ENCODE data around the gene PLCE1. TPM values are rescaled to one million over a fixed set of nuclear protein-coding genes. Genes with fewer than 3 reads are reported as not detected.

The PLCE1 gene
- total and polyA plus RNA-seq, 2 of the 8 experiments (the other 6 are each of a cell fraction or from before 2014, with no cell fraction given) = 0.05 to 0.06 TPM

DNA sequence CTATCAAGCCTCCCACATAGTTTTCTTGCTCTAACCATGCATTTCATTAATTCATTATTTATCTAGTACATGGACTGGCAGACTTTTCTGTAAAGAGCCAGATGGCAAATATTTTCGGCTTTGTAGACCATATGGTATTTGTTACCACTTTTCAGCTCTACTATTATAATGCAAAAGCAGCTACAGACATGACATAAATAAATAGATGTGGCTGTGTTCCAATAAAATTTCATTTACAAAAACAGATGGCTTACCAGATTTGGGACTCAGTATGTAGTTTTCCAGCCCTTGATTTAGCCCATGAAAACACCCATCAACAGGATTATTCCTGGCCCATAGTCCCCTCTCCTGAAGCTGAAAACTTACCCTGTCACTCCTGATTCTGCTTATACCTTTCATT, 32.1 kb downstream of the PLCE1 start:
- H3K27me3 ChIP-seq (replicated peaks in 1 of 4; ENCODE audit: control insufficient read depth in 3 of 4, extremely low read depth in 1 of 4, insufficient read depth in 3 of 4, low read length in 3 of 4) = no peaks in the 10 kb centered on the region
- H3K36me3 ChIP-seq (ENCODE audit: control insufficient read depth in 2 of 4, insufficient read depth in 4 of 4, low read length in 3 of 4) = no peaks in the 10 kb centered on the region
- H4K5ac ChIP-seq (ENCODE audit: insufficient read length, low read depth, low read length) = no peak overlapping the region
- no peak overlapping the region for H3K18ac ChIP-seq (ENCODE audit: extremely low read depth, low read length)
- no peak overlapping the region for H3K4ac ChIP-seq (replicated peaks; ENCODE audit: insufficient read length, low read depth, low read length)
- H3K27ac ChIP-seq (ENCODE audit: low read depth, low read length) = no peak overlapping the region
- H3K23me2 ChIP-seq (ENCODE audit: low read depth, low read length) = no peaks in the 10 kb centered on the region
- H3K23ac ChIP-seq (ENCODE audit: insufficient read length) = no peak overlapping the region
- H2AK5ac ChIP-seq (ENCODE audit: low read depth, low read length) = no peak overlapping the region
- H2BK20ac ChIP-seq (ENCODE audit: low read length) = no peak overlapping the region
- no peaks in the 10 kb centered on the region for H3K79me1 ChIP-seq (ENCODE audit: low read depth, low read length)
- H3K79me2 ChIP-seq (ENCODE audit: control insufficient read depth in 1 of 2, insufficient read depth in 2 of 2, low read length in 2 of 2) = no peaks in the 10 kb centered on the region
- H4K91ac ChIP-seq (replicated peaks; ENCODE audit: insufficient read length, low read length) = no peak overlapping the region
- DNase-seq (ENCODE audit: low read depth in 1 of 2, low spot score in 2 of 2) (no peak), FAIRE-seq (no peak)
- no peaks in the 10 kb centered on the region for H3K4me1 ChIP-seq (replicated peaks in 1 of 4; ENCODE audit: control insufficient read depth in 3 of 4, insufficient read depth in 4 of 4, low read length in 3 of 4)
- H2BK15ac ChIP-seq (ENCODE audit: low read length) = no peak overlapping the region
- H4K8ac ChIP-seq (ENCODE audit: extremely low read depth, insufficient read depth, low read length) = no peak overlapping the region
- H3K56ac ChIP-seq (replicated peaks; ENCODE audit: insufficient read length, low read depth, low read length) = no peak overlapping the region
- no peak overlapping the region for H2BK120ac ChIP-seq (replicated peaks; ENCODE audit: low read depth, low read length)
- H3K14ac ChIP-seq (ENCODE audit: insufficient read length) = no peak overlapping the region
- H2AFZ ChIP-seq (ENCODE audit: low read length) = no peak overlapping the region
- no peak overlapping the region for H3K9ac ChIP-seq (replicated peaks in 1 of 4; ENCODE audit: extremely low read depth in 1 of 4, low read depth in 3 of 4, low read length in 3 of 4)
- WGBS, 2 experiments (ENCODE audit: extremely low coverage in 1 of 2, insufficient coverage in 1 of 2, insufficient read length in 1 of 2, insufficient replicate concordance in 2 of 2, low coverage in 1 of 2, low lambda C conversion rate in 2 of 2, missing lambda C conversion rate in 1 of 2) = 100% methylated on average over 1 of the region's 1 CpG; no CpG with 5 or more reads in 1 of the 2 experiments
- H3K4me2 ChIP-seq (ENCODE audit: insufficient read depth in 1 of 2, low read depth in 2 of 2, low read length in 2 of 2) = no peak overlapping the region
- POLR2A ChIA-PET (ENCODE audit: partially characterized antibody) = no interaction called here
- CTCF ChIA-PET (ENCODE audit: partially characterized antibody) = no interaction called here
- H2BK5ac ChIP-seq (ENCODE audit: low read depth, low read length) = no peak overlapping the region
- peaks cover 9 to 11% of the 10 kb centered on the region in 2 experiments; a peak in 3 of 4 replicates for H3K9me3 ChIP-seq (ENCODE audit: insufficient read depth in 2 of 2, low read depth in 1 of 2, low read length in 1 of 2)
- H4K20me1 ChIP-seq (replicated peaks in 1 of 2; ENCODE audit: control insufficient read depth in 1 of 2, insufficient read depth in 2 of 2, low read length in 2 of 2) = no peaks in the 10 kb centered on the region
- no peak overlapping the region for H2BK12ac ChIP-seq (ENCODE audit: low read depth, low read length)
- H3K4me3 ChIP-seq (ENCODE audit: extremely low read depth in 1 of 4, insufficient read depth in 2 of 4, low read depth in 3 of 4, low read length in 4 of 4) = no peak overlapping the region
- TF ChIP-seq HDAC2 (IDR thresholded peaks at IDR 0.05; ENCODE audit: borderline replicate concordance in 1 of 2, low read depth in 2 of 2, low read length in 2 of 2) (no peak), FOSL1 (IDR thresholded peaks at IDR 0.05; ENCODE audit: insufficient read depth, low read depth, low read length) (no peak), TCF12 (IDR thresholded peaks at IDR 0.05; ENCODE audit: low read depth, low read length) (no peak), JUN (IDR thresholded peaks at IDR 0.05; ENCODE audit: low read depth, low read length) (no peak), TEAD4 (IDR thresholded peaks at IDR 0.05; ENCODE audit: low read depth, low read length) (no peak), CEBPB (IDR thresholded peaks at IDR 0.05; ENCODE audit: low read depth, low read length) (no peak), POLR2A (IDR thresholded peaks at IDR 0.05; ENCODE audit: control extremely low read depth in 1 of 2, low read depth in 2 of 2, low read length in 2 of 2) (no peak), GABPA (IDR thresholded peaks at IDR 0.05; ENCODE audit: borderline replicate concordance, insufficient read depth, low read length) (no peak), SIX5 (IDR thresholded peaks at IDR 0.05; ENCODE audit: low read depth, low read length) (no peak), GTF2F1 (IDR thresholded peaks at IDR 0.05; ENCODE audit: borderline replicate concordance, low read depth, low read length) (no peak), CREB1 (IDR thresholded peaks at IDR 0.05) (no peak), RXRA (IDR thresholded peaks at IDR 0.05; ENCODE audit: insufficient read depth, low read depth, low read length) (no peak), RFX5 (IDR thresholded peaks at IDR 0.05; ENCODE audit: borderline replicate concordance, low read depth, low read length) (no peak), KDM5A (IDR thresholded peaks at IDR 0.05; ENCODE audit: low read length) (no peak), ZNF274 (IDR thresholded peaks at IDR 0.05; ENCODE audit: borderline replicate concordance, extremely low read depth, low read length) (no peak)
- TF ChIP-seq, protein P1, sequence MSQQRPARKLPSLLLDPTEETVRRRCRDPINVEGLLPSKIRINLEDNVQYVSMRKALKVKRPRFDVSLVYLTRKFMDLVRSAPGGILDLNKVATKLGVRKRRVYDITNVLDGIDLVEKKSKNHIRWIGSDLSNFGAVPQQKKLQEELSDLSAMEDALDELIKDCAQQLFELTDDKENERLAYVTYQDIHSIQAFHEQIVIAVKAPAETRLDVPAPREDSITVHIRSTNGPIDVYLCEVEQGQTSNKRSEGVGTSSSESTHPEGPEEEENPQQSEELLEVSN (IDR thresholded peaks at IDR 0.05) = no peak

Measured in H1 (cell line).